Hepatocyte (in vitro differentiated cells): ENCODE data around the gene PTPRT. TPM values are rescaled to one million over a fixed set of nuclear protein-coding genes. Genes with fewer than 3 reads are reported as not detected.

ENCODE experiments used
- DNase-seq: peaks from one replicate; pipeline ENCODE4 v3.0.0-alpha.2; 2016; ENCODE audit warnings: low spot score
- H2AFZ ChIP-seq: fragments of 200-600 bp; sonication (generic); 2 replicates; pipeline ENCODE4 v1.6.0; 2016; ENCODE audit warnings: antibody characterized with exemption, mild to moderate bottlenecking
- H3K27ac ChIP-seq: fragments of 200-600 bp; sonication (generic); 2 replicates; pipeline ENCODE4 v1.5.1; 2016; ENCODE audit warnings: mild to moderate bottlenecking
- H3K27me3 ChIP-seq: fragments of 200-600 bp; sonication (generic); 2 replicates; pipeline ENCODE4 v1.6.1; 2016
- H3K36me3 ChIP-seq: fragments of 200-600 bp; sonication (generic); replicated peaks from 2 replicates; pipeline ENCODE4 v1.5.1; 2016; ENCODE audit warnings: low read depth; ENCODE audit not compliant: insufficient read depth
- H3K4me1 ChIP-seq: fragments of 200-600 bp; sonication (generic); 2 replicates; pipeline ENCODE4 v1.5.1; 2016; ENCODE audit warnings: mild to moderate bottlenecking, moderate library complexity; ENCODE audit not compliant: insufficient read depth
- H3K4me2 ChIP-seq: fragments of 200-600 bp; sonication (generic); 2 replicates; pipeline ENCODE4 v1.6.0; 2016
- H3K4me3 ChIP-seq: fragments of 200-600 bp; sonication (generic); 2 replicates; pipeline ENCODE4 v1.5.1; 2016; ENCODE audit warnings: mild to moderate bottlenecking
- H3K79me2 ChIP-seq: fragments of 200-600 bp; sonication (generic); 2 replicates; pipeline ENCODE4 v1.6.0; 2017; ENCODE audit warnings: mild to moderate bottlenecking
- H3K9me2 ChIP-seq: fragments of 200-600 bp; sonication (generic); replicated peaks from 2 replicates; pipeline ENCODE4 v1.6.0; 2017; ENCODE audit warnings: mild to moderate bottlenecking; ENCODE audit not compliant: insufficient read depth
- H3K9me3 ChIP-seq: fragments of 200-600 bp; sonication (generic); 2 replicates; pipeline ENCODE4 v1.5.1; 2016; ENCODE audit warnings: low read depth, mild to moderate bottlenecking
- H4K20me1 ChIP-seq: fragments of 200-600 bp; sonication (generic); 2 replicates; pipeline ENCODE4 v1.6.0; 2016; ENCODE audit warnings: mild to moderate bottlenecking; ENCODE audit not compliant: insufficient read depth, poor library complexity, severe bottlenecking
- EZH2 ChIP-seq: fragments of 200-600 bp; sonication (generic); IDR thresholded peaks from 2 replicates; pipeline ENCODE4 v1.6.1; 2016; ENCODE audit warnings: antibody characterized with exemption, mild to moderate bottlenecking, borderline replicate concordance
- EZH2phosphoT487 ChIP-seq: fragments of 200-600 bp; sonication (generic); IDR thresholded peaks from one replicate; pipeline ENCODE4 v1.6.1; 2018; ENCODE audit warnings: antibody characterized with exemption, mild to moderate bottlenecking, low read depth, moderate library complexity; ENCODE audit not compliant: unreplicated experiment, severe bottlenecking
- WGBS: methylation state at CpG from one replicate; pipeline ENCODE4 v1.1.6; 2016; ENCODE audit warnings: low lambda C conversion rate; ENCODE audit errors: missing lambda C conversion rate; 5-methylcytosine and 5-hydroxymethylcytosine counted together
- polyA plus RNA-seq: library from polyadenylated mRNA; unstranded; fragments of >200 nt; fragmentation: Nextera tagmentation; extraction: Ambion mirVana; gene quantifications from 2 replicates; pipeline ENCODE4 v1.2.1, GENCODE V29; 2016
- total RNA-seq: library from RNA; depleted of rRNA; stranded (reverse); fragments of >200 nt; gene quantifications from 2 replicates; pipeline ENCODE4 v1.2.3, GENCODE V29; 2014
- TF ChIP-seq, protein P1 (sequence below): fragments of 200-600 bp; sonication (generic); IDR thresholded peaks from 2 replicates; pipeline ENCODE4 v1.5.1; 2016; ENCODE audit warnings: antibody characterized with exemption, mild to moderate bottlenecking; ENCODE audit not compliant: poor library complexity

The PTPRT gene
- total and polyA plus RNA-seq, 2 experiments from 2014 or later: 0.47 to 0.83 TPM

DNA sequence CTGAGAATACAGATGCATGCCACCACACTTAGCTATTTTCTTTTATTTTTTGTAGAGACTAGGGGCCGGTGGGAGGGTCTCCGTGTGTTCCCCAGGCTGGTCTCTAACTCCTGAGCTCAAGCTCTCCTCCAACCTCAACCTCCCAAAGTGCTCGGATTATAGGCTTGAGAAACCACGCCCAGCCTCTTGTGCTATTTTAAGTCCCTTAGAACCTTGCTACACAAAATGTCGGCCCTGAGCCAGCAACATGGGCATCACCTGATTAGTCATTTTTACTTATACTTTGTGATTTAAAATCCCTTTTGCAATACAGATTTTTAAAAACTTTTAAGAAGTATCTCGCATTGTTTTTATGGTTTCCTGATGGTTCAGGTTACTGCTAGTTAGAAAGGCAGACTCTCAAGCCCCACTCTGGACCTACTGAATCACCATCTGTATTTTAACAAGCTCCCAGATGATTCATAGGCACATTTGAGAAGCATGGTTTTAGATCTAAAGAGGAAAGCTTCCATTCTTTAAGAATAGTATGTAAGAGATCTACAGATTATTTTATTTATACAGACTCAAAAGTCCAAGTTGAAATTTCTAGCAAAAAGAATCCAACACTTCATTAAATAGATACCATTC, 186.3 kb downstream of the PTPRT start:
- Histone ChIP-seq H3K36me3 (no peaks in the 10 kb centered on the region), H4K20me1 (no peaks in the 10 kb centered on the region), H2AFZ (no peak overlapping the region), H3K9me3 (no peaks in the 10 kb centered on the region), H3K79me2 (no peaks in the 10 kb centered on the region), H3K9me2 (no peaks in the 10 kb centered on the region), H3K4me1 (no peaks in the 10 kb centered on the region), H3K4me2 (no peak overlapping the region), H3K27me3 (no peaks in the 10 kb centered on the region), H3K4me3 (no peak overlapping the region), H3K27ac (no peak overlapping the region)
- DNase-seq: no peak
- WGBS: 66% methylated on average over 5 of the region's 6 CpGs
- TF ChIP-seq EZH2phosphoT487 (no peak), EZH2 (no peak)
- TF ChIP-seq, protein P1, sequence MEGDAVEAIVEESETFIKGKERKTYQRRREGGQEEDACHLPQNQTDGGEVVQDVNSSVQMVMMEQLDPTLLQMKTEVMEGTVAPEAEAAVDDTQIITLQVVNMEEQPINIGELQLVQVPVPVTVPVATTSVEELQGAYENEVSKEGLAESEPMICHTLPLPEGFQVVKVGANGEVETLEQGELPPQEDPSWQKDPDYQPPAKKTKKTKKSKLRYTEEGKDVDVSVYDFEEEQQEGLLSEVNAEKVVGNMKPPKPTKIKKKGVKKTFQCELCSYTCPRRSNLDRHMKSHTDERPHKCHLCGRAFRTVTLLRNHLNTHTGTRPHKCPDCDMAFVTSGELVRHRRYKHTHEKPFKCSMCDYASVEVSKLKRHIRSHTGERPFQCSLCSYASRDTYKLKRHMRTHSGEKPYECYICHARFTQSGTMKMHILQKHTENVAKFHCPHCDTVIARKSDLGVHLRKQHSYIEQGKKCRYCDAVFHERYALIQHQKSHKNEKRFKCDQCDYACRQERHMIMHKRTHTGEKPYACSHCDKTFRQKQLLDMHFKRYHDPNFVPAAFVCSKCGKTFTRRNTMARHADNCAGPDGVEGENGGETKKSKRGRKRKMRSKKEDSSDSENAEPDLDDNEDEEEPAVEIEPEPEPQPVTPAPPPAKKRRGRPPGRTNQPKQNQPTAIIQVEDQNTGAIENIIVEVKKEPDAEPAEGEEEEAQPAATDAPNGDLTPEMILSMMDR: no peak

- Histone ChIP-seq H3K36me3 (no peaks in the 10 kb centered on the region), H3K27me3 (no peaks in the 10 kb centered on the region), H4K20me1 (no peaks in the 10 kb centered on the region), H3K27ac (no peak overlapping the region), H3K4me1 (no peaks in the 10 kb centered on the region), H2AFZ (no peak overlapping the region), H3K9me2 (no peaks in the 10 kb centered on the region), H3K4me2 (no peak overlapping the region), H3K4me3 (no peak overlapping the region), H3K79me2 (no peaks in the 10 kb centered on the region), H3K9me3 (no peaks in the 10 kb centered on the region)
- no peak for DNase-seq
- TF ChIP-seq, protein P1: no peak
- TF ChIP-seq EZH2: no peak
- TF ChIP-seq EZH2phosphoT487: no peak
- 87% methylated on average over 2 of the region's 2 CpGs for WGBS
Observed at GRCh38 chr20:42996141-42996540, 193.6 kb downstream of the PTPRT start.

GRCh38 chr20:42988319-42988718, 201.4 kb downstream of the PTPRT start:
- Histone ChIP-seq H3K79me2 (no peaks in the 10 kb centered on the region), H2AFZ (no peak overlapping the region), H4K20me1 (no peaks in the 10 kb centered on the region), H3K27ac (no peak overlapping the region), H3K9me3 (no peaks in the 10 kb centered on the region), H3K4me1 (no peaks in the 10 kb centered on the region), H3K4me3 (no peak overlapping the region), H3K9me2 (no peaks in the 10 kb centered on the region), H3K4me2 (no peak overlapping the region), H3K36me3 (no peaks in the 10 kb centered on the region), H3K27me3 (no peaks in the 10 kb centered on the region)
- WGBS: 79% methylated on average over 5 of the region's 5 CpGs
- no peak for DNase-seq
- TF ChIP-seq EZH2phosphoT487 (no peak), EZH2 (no peak)
- TF ChIP-seq, protein P1: no peak
